ENCODE measurements around the gene TRABD2B.

The TRABD2B gene

GRCh38 chr1:47776667-47777131 lies 220.5 kb downstream of the TRABD2B start:
- TF ChIP-seq CTCF (IDR thresholded peaks at IDR 0.05; ENCODE audit: low read depth, low read length, poor library complexity, severe bottlenecking) (no peak), EZH2phosphoT487 (IDR thresholded peaks at IDR 0.05; ENCODE audit: borderline replicate concordance, low read length) (no peak)
- no peaks in the 10 kb centered on the region for H3K4me1 ChIP-seq (ENCODE audit: control insufficient read depth, low read length)
- H3K4me3 ChIP-seq (ENCODE audit: low read length): no peak overlapping the region
- no peaks in the 10 kb centered on the region for H3K36me3 ChIP-seq (ENCODE audit: control insufficient read depth, low read length)
- H3K79me2 ChIP-seq (ENCODE audit: control insufficient read depth, low read length): no peaks in the 10 kb centered on the region
- no peaks in the 10 kb centered on the region for H3K9me3 ChIP-seq (ENCODE audit: control insufficient read depth, insufficient read depth, low read length)
- H3K27ac ChIP-seq (ENCODE audit: low read depth, low read length): no peak overlapping the region
- H3F3A ChIP-seq (ENCODE audit: control insufficient read depth, insufficient read depth): no peaks in the 10 kb centered on the region
- no peak overlapping the region for H3K4me2 ChIP-seq (ENCODE audit: low read length)
- no peaks in the 10 kb centered on the region for H3K27me3 ChIP-seq (ENCODE audit: control insufficient read depth, low read length)
- H4K20me1 ChIP-seq (ENCODE audit: control insufficient read depth, insufficient read depth, low read depth, low read length): no peaks in the 10 kb centered on the region
- H3K9me2 ChIP-seq (replicated peaks; ENCODE audit: control insufficient read depth, low read length): no peaks in the 10 kb centered on the region

GRCh38 chr1:47774986-47775834 lies 222.0 kb downstream of the TRABD2B start:
- no peak for TF ChIP-seq EZH2phosphoT487 (IDR thresholded peaks at IDR 0.05; ENCODE audit: borderline replicate concordance, low read length)
- TF ChIP-seq CTCF (IDR thresholded peaks at IDR 0.05; ENCODE audit: low read depth, low read length, poor library complexity, severe bottlenecking): no peak

GRCh38 chr1:47772960-47773682 lies 224.1 kb downstream of the TRABD2B start:
- H3K9me2 ChIP-seq (replicated peaks; ENCODE audit: control insufficient read depth, low read length): no peaks in the 10 kb centered on the region
- 0 out of 2 replicates have a peak, but pooled peaks cover 3% of the 10 kb centered on the region for H3K27me3 ChIP-seq (ENCODE audit: control insufficient read depth, low read length)
- H3K36me3 ChIP-seq (ENCODE audit: control insufficient read depth, low read length): no peaks in the 10 kb centered on the region
- H3K4me2 ChIP-seq (ENCODE audit: low read length): no peak overlapping the region
- TF ChIP-seq EZH2phosphoT487 (IDR thresholded peaks at IDR 0.05; ENCODE audit: borderline replicate concordance, low read length) (no peak), CTCF (IDR thresholded peaks at IDR 0.05; ENCODE audit: low read depth, low read length, poor library complexity, severe bottlenecking) (no peak)
- H3K27ac ChIP-seq (ENCODE audit: low read depth, low read length): no peak overlapping the region
- H3K79me2 ChIP-seq (ENCODE audit: control insufficient read depth, low read length): no peaks in the 10 kb centered on the region
- no peaks in the 10 kb centered on the region for H3F3A ChIP-seq (ENCODE audit: control insufficient read depth, insufficient read depth)
- H3K4me3 ChIP-seq (ENCODE audit: low read length): no peak overlapping the region
- H3K9me3 ChIP-seq (ENCODE audit: control insufficient read depth, insufficient read depth, low read length): no peaks in the 10 kb centered on the region
- no peaks in the 10 kb centered on the region for H4K20me1 ChIP-seq (ENCODE audit: control insufficient read depth, insufficient read depth, low read depth, low read length)
- no peaks in the 10 kb centered on the region for H3K4me1 ChIP-seq (ENCODE audit: control insufficient read depth, low read length)

More at GRCh38 chr1:47774986-47775834, 222.0 kb downstream of the TRABD2B start:
- H4K20me1 ChIP-seq (ENCODE audit: control insufficient read depth, insufficient read depth, low read depth, low read length): no peaks in the 10 kb centered on the region
- H3K79me2 ChIP-seq (ENCODE audit: control insufficient read depth, low read length): no peaks in the 10 kb centered on the region
- no peaks in the 10 kb centered on the region for H3F3A ChIP-seq (ENCODE audit: control insufficient read depth, insufficient read depth)
- 0 out of 2 replicates have a peak, but pooled peaks cover 3% of the 10 kb centered on the region for H3K27me3 ChIP-seq (ENCODE audit: control insufficient read depth, low read length)
- no peak overlapping the region for H3K4me2 ChIP-seq (ENCODE audit: low read length)
- no peaks in the 10 kb centered on the region for H3K36me3 ChIP-seq (ENCODE audit: control insufficient read depth, low read length)
- H3K9me3 ChIP-seq (ENCODE audit: control insufficient read depth, insufficient read depth, low read length): no peaks in the 10 kb centered on the region
- no peak overlapping the region for H3K27ac ChIP-seq (ENCODE audit: low read depth, low read length)
- no peaks in the 10 kb centered on the region for H3K9me2 ChIP-seq (replicated peaks; ENCODE audit: control insufficient read depth, low read length)
- H3K4me3 ChIP-seq (ENCODE audit: low read length): no peak overlapping the region
- H3K4me1 ChIP-seq (ENCODE audit: control insufficient read depth, low read length): no peaks in the 10 kb centered on the region
